RPMI8226 (cell line): Measurements from ENCODE around the gene TENM3.
A peak's percentile ranks its signal among the peaks of the same experiment; 100 is the strongest.

Source experiments
- DNase-seq: peaks from one replicate; pipeline ENCODE4 v3.0.0-alpha.2; 2015

Gene TENM3

GRCh38 chr4:182643801-182644682 lies 400.8 kb downstream of the TENM3 start:
- DNase-seq = no peak

DNA sequence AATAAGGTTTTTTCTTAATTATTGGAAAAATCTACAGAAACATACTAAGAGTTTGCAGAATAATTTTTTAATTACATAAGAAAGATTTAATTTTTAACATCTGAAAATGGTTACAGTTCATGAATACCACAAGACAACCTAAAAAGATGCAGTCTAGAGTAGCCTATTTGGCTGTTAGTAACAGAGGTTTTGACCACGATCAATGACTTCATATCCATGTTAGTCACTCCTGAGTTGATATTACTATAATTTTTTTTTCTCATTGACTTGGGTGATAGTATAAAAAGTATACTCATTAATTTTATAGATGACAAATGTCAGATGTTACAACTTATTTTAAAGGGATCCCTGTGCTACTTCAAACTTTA lies 401.5 kb downstream of the TENM3 start:
- DNase-seq = no peak

- DNase-seq = no peak
Observed at GRCh38 chr4:182645511-182645910, 402.3 kb downstream of the TENM3 start.

DNA sequence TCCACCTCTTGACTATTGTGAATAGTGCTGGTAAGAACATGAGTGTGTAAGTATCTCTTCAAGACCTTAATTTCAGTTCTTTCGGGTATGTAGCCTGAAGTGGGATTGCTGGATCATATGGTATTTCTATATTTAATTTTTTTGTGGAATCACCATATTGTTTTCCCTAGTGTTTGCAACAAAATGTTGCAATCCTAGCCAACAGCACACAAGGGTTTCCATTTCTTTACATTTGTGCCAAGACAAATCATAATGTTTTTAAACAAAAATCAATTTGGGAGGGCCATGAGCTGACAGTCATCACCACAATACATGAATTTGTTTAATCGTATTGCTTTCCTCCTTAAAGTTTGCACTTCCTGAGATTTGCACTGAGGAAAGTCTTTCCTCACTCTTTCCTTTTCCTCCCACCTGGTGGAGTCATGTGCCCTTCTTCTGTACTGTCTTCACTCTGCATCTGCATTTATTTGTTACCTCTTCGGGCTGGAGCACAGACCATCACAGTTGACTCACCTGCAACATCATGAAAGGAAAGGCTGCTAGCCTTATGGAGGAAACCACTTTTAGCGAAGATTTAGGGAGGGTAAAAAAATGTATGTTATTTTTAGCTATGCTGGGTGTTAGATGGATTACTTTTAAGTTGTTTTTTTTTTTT lies 404.6 kb downstream of the TENM3 start:
- no peak for DNase-seq

- DNase-seq = no peak
Observed at GRCh38 chr4:182648766-182649165, 405.6 kb downstream of the TENM3 start.

DNA sequence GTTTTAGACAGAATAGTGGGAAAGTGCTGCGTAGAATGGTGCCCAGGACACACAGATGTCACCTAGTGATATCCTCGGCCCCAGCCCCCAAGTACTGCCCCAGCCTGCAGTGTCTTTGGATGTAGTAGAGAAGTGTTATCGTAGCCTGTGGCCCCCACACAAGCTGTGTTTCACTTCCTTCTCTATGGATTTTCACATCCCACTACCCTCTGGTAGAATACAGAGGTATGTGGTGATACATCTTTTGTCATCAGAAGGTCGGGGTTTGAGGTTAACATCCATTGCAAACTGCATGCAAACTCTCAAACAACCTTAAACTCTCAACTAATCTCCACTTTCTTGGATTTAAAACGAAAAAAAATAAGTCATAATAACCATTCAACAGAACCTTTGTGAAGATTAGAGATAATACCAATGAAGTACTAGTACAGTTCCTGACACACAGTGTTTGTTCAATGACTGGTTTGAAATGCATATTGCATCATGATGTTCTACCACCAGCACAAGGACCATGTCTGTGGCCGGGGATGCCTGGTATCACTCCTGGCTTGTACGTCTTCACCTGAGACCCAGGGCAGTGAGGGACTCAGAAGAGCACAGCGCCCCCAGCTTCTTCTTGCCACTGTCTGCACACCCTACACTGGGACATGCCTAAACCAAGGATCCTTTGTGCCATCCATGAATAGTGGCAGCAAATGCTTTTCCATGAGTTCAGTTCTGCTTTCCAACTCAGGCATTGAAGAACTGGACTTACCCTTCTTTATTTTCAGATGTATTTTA lies 406.7 kb downstream of the TENM3 start:
- no peak for DNase-seq

GRCh38 chr4:182653596-182653995 lies 410.4 kb downstream of the TENM3 start:
- no peak for DNase-seq

DNA sequence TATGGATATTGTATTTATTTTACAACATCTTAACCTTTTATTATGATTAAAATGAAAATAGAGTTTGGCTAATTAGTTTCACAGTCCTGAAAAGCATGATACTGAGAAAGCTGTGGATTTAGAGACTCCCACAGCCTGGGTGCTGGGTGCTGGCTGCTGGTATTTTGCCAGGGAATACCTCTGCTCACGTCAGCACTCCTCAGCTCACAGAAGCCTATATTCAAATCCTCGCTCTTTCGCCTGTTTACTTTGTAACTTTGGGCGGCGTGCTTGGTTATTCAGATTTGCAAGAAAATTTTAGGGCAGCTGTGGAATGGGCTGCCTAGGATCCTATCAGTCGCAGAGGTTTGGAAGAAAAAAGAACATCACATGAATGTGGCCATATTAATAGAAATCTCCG lies 412.1 kb downstream of the TENM3 start:
- DNase-seq = peak; percentile 3

DNA sequence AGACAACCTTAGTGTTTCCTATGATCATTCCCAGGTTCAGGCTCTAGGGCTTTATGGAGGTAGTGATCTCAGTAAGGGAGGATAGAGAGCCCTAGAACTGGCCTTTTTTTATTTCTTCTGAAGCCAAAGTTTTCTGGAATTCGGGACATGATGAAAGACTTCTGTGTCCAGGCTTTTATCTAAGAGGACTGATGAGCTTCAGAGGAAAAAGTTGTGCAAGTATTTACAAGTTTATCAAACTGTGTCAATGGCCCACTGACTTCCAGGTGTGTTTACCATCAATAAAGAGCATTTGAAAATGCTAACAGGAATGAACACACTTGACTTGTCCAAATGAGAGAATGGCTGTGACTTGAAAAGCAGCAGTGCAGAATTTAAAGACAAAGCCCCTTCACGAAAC lies 419.3 kb downstream of the TENM3 start:
- no peak for DNase-seq

- DNase-seq = no peak
Observed at GRCh38 chr4:182671231-182671630, 428.0 kb downstream of the TENM3 start.

DNA sequence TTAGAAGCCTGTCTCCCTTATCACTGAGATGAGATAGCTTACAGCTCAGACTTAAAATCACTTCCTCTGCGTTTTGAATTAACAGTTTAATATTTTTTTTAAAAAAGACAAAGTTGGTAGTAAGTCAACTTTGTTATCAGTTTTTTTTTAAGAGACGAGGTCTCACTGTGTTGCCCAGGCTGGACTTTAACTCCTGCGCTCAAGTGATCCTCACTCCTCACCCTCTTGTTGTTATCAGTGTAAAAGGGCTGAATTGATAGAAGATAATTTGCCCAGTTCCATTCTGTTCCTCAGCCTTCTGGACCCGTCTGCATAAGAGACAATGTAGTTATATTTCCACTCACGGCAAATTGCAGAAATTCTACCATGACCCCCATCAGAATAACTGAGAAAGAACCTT lies 428.5 kb downstream of the TENM3 start:
- no peak for DNase-seq

DNA sequence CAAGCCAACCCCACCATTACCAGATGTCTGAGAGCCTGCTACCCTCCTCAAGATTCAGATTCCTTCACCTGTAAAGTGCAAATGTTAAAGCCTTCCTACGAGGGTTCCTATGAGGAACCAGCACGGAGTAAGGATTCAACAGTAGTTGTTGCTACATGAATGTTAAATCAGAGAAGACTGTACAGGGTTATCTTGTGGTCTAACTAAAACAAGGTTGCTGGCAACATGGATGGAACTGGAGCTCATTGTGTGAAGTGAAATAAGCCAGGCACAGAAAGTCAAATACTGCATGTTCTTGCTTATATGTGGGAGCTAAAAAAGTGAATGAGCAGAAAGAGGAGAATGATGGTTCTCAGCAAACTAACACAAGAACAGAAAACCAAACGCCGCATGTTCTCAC lies 435.4 kb downstream of the TENM3 start:
- no peak for DNase-seq

- DNase-seq = no peak
Observed at GRCh38 chr4:182679533-182679932, 436.3 kb downstream of the TENM3 start.

GRCh38 chr4:182680234-182680653 lies 437.0 kb downstream of the TENM3 start:
- DNase-seq = no peak

DNA sequence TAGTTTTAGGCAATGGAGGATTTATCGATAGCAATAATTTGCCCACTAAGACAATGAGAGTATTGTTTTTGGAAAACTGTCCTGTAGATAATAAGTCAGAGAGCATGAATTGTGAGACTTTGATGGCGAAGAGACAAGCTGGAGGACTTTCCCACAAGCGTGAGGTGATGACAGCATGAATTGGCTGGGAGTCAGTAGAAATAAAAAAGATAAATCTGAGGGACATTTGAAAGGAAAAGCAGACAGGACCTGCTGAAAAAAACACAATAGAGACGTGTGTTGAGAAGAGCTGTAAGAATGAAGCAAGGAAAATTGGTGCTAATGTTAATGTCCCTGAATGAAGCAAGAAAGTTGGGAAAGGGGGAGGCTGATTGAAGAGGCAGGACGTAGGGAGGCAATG lies 440.5 kb downstream of the TENM3 start:
- no peak for DNase-seq

- no peak for DNase-seq
Observed at GRCh38 chr4:182684796-182685195, 441.6 kb downstream of the TENM3 start.

DNA sequence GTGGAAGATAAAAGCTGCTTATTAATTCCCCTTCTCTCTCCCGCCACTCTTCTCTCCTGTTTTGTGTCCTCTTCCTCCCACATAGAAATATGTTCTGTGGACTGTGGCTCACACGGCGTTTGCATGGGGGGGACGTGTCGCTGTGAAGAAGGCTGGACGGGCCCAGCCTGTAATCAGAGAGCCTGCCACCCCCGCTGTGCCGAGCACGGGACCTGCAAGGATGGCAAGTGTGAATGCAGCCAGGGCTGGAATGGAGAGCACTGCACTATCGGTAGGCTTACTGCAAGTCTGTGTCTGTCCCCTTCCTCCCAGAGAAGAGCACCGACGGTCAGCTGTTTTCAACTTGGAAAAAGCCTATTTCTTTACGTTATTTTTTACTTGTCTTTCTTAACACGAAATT lies 444.9 kb downstream of the TENM3 start:
- no peak for DNase-seq

- no peak for DNase-seq
Observed at GRCh38 chr4:182694551-182694950, 451.3 kb downstream of the TENM3 start.

- DNase-seq = no peak
Observed at GRCh38 chr4:182695009-182695408, 451.8 kb downstream of the TENM3 start.

- no peak for DNase-seq
Observed at GRCh38 chr4:182695842-182696241, 452.6 kb downstream of the TENM3 start.

GRCh38 chr4:182697094-182697493 lies 453.9 kb downstream of the TENM3 start:
- DNase-seq = no peak

GRCh38 chr4:182698212-182698611 lies 455.0 kb downstream of the TENM3 start:
- no peak for DNase-seq

- no peak for DNase-seq
Observed at GRCh38 chr4:182699201-182699600, 456.0 kb downstream of the TENM3 start.

- no peak for DNase-seq
Observed at GRCh38 chr4:182699795-182700194, 456.6 kb downstream of the TENM3 start.
